GM19025 (cell line): ENCODE measurements around the gene UBE2G2.

ENCODE experiments used
- ATAC-seq: cut with Tn5 transposase; IDR thresholded peaks from one replicate; pipeline ENCODE4 v1.9.1; 2021; ENCODE audit warnings: mild to moderate bottlenecking, low read depth, moderate library complexity; ENCODE audit not compliant: unreplicated experiment

UBE2G2 gene

DNA sequence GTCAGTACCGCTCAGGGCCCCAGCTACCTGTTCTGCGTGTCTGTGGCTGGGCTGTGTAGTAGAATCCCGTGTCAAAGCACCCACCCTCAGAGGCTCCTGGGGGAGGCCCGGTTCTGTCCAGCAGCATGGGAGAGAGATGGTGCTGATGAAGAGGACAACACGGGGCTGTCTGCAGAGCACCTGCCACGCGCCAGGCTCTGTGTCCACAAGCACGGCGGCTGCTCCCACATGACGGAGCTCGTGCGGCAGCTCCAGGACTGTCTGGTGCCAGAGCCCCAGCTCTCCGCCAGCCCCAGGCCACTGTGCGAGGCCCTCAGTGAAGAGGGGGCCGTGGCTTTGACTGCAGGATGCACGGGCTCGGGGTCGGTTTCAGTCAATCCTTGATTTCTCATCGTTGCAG is 48.3 kb downstream of the UBE2G2 start:
- no peak for ATAC-seq

DNA sequence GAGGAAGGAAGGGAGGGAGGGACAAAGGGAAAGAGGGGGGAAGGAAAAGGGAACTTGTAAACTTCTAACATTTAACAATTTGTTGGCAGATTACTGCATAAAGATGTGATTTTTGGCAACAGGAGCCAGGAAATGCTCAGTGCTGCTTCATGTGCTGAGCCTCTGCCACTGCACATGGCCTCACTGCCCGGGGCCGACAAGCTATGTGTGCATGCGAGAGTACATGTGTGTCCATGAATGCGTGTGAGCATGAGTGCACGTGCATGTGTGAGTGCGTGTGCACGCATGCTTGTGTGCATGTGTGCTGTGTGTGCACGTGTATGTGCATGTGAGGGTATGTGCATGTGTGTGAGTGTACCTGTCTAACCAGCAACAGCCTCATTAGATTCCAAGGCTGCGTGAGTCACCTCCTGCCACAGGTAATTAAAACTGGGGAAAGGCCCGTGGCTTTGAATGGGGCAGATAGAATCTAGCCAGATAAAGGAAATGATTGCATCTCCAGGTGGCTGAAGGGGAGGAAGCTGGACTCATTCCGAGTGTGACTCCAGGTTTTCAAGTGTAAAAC is 48.9 kb downstream of the UBE2G2 start:
- ATAC-seq: no peak

DNA sequence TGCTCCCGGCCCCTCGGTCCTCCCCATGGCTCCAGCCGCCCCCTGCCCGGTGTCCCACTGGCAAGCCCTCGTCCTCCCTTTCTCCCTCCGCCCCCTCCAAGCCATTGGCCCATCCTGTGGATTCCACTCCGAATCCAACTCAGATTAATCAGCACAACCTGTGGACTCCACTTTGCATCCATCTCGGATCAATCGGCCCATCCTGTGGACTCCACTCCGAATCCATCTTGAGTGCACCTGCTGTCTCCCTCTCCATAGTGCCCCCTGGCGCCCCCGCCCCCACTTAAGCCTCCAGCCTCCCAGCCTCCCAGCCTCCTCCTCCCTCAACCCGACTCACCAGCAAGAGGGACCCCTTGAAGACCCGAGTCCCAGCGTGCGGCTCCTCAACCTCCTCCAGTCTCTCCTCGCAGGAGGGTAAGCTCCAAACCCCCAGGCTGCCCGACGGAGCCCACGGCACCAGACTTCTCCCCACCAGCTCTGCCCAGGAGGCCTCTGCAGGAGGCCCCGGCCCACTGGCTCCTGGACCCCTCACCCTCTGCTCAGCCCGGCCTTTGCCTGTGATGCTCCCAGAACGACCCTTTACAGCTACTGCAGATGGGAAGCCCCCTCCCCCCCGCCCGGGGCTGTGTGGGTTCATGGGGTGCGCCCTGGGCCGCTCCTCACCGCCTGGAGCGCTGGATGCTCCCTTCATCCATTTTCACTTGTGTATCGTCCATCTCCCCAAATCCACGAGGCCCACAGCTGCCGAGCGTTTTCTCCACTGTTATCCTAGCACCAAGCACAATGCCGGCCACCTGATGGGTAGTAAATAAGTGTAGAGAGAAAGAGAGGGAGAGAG is 49.6 kb downstream of the UBE2G2 start:
- no peak for ATAC-seq

DNA sequence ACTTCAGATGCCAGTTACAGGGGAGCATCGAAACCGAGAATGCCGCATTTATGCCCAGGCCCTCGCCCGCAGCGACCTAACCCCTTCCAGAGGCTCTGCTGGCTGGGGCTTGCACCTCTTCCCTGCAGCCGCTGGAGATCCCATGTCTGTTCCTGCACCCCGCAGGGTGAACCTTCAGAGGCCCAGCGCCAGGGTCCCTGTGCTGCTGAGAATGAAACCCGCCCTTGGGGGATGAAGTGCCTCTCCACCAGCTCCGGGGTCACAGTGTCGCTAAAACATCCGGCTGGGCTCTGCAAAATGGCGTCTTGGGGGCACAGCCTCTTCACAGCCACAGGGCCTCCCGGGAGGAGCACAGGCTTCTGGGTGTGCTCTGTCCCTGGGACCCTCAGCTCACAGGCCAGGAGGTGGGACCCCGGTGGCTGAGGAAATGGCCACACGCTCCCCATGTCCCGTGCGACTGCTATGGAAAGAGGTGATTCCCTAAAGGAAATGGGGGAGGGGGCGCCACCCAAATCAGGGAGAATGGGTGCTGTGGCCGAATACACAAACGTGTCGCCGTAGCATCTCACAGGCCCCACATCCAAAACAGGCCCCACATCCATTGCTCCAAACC is 50.3 kb downstream of the UBE2G2 start:
- no peak for ATAC-seq

DNA sequence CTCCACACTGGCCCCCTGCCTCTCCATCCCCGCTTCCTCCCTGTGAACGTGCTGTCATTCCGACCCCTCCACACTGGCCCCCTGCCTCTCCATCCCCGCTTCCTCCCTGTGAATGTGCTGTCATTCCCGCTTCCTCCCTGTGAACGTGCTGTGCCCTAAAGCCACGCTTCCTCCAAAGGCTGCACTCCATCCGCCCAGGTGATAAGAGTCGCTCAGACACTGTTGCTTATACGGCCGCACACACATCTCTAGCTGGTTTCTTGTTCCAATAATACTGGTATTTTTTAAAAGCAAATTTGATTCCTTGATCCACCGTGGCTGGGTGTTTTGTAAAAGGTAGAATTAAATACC is 51.0 kb downstream of the UBE2G2 start:
- no peak for ATAC-seq

DNA sequence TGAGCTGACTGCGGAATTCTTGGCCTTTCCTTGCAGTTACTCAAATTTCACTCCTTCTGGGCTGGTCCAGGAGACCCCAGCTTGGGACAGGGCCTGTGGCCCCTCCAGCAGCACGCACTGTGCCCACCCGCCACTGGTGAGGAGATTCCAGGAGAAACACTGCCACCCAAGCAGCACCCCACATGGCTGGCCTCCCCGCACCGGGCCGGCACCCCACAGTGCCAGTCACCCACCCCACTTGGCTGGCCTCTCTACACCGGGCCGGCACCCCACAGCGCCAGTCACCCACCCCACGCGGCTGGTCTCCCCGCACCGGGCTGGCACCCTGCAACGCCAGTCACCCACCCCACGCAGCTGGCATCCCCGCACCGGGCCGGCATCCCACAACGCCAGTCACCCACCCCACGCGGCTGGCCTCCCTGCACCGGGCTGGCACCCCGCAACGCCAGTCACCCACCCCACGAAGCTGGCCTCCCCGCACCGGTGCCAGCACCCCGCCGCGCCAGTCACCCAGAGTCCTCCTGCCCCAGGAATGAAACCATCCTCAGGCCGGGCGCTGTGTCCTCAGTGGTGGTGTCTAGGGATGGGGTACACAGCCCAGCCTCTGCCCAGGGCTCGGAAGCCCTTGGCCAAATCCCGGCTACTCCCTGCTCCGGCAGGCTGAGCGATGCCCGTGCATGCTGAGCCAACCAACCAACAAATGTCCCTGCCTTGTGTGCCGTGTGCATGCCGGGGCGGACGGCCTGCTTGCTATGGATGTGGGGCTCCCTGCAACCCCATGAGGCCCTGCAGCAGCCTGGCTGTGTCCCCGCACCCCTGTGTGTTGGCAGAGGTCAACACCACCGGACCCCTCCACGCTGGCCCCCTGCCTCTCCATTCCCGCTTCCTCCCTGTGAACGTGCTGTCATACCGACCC is 51.6 kb downstream of the UBE2G2 start:
- ATAC-seq: no peak

DNA sequence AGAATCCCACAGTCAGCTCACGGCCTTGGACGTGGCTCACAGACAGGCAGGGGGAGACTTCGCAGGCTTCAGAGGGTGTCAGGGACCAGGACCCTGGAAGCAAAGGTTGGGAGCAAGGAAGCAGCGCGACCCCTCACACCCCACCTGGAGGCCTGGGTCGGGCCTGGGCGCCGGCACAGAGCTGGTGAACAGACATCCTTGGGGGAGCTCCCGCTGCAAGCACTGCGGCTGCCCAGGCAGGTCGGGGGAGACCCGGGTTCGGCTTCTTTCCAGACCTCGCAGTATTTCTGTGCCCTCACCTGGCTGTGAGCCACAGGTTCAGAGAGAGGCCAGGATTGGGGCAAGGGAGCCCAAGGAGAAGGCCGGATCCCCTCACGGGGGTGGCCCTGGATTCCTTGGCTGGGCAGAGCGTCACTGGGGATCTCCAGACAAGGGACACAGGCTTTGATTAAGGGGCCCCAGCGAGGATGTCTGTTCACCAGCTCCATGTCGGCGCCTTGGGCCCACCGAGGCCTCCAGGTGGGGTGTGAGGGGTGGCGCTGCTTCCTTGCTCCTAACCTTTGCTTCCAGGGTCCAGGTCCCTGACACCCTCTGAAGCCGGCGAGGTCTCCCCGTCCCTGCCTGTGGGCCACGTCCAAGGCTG is 52.4 kb downstream of the UBE2G2 start:
- no peak for ATAC-seq

DNA sequence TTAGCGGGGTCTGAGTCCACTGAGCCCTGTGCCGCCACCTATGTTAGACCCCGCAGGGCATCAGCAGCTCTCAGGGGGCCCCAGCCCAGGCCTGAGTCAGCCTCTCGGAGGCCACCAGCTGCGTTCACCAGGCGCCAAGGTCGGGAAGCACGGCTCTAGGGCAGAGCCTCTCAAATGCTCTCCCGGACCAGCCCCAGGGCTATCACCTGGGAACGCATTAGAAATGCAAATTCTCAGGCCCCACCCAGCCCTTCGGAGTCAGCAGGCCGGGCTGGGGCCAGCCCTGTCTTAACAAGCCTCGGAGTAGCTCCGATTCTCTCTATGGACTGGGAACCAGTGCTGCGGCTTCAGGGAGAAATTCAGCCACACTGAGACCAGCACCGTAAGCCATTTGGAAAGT is 53.0 kb downstream of the UBE2G2 start:
- no peak for ATAC-seq

DNA sequence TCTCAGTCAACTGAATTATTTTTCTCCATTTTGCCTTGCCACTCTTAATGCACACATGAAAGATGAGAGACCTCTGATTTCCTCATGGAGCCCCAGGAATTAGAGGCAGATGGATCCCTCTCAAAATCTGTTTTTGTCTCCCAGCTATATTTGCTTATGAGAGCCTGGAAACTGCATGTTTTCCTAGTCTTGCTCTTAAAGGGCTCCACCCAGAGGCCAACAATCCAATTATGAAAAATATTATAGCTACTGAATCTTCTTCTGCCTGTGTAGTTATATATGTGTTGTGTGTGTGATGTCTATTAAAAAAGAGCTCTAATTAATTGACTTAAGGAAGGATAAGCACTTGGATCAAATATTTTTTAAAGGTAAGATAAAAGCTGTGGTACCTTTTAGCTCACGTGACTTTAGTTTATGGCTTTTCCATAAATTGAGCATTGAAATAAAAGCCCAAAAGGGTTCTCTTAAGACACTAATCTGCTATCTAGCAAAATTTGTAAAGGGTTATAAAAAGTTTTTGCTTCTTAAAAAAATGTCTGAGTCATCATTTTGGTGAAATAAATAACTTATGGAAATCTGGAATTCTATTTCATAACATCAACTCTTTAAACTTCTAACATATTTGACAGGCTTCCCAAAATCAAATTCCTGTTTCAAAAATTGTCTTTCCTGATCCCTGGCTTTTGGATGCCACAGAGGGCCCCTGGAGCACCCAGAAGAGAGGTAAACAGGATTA is 59.0 kb downstream of the UBE2G2 start:
- no peak for ATAC-seq

DNA sequence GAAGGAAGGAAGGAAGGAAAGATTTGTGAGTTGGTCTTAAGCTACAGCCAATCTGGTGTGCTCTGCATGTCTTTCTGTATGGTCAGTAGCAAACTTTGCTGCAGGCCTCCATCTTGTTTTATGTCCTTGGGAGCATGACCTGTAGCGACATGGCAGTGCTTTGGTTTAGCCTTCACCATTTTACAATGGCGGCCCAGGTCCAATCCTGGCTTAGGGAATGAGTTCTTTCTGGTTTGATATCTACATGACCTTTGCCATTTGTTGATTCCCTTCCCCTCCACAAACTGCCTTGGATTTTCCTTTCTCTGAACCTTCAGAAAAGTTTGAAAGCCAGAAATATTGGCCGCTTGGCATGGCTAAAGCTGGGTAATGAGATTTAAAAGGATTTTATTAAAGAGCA is 59.7 kb downstream of the UBE2G2 start:
- ATAC-seq: no peak

DNA sequence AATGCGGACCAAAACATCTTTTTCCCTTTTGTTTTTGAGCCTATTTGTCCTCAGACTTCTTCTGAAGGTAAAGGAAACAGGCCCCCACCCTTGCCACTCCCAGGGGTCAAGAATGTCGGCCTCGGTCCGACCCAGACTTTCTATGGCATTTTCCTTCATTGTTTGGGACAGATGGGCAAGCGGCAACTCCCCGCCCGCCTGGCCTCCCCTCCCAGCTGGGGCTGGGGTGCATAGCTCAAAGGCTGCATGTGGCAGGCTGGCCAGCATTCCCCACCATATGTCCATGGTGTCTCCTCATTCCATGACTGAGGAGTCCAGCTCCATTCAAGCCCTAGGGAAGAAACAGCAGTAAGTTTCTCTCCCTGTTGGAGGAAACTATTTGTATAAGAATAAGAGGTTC is 60.9 kb downstream of the UBE2G2 start:
- ATAC-seq: no peak

DNA sequence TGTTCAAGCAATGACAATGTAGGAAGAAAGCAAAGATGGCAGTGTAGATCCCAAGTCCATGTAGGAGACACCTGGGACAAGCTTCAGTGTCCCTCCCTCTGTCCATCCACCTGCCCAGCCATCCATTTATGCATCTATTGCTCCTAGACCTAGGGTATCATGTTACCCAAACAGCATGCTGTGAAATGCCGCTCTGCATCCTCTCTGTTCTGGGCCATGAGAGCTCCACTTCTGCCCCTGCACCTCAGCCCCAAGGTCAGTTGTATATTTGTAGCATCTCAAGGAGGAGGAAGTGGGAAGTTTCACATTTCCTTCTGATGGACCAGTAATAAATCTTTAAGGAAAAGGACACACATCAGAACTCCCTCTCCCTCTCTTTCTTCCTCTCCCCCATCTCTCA is 62.3 kb downstream of the UBE2G2 start:
- ATAC-seq: no peak

DNA sequence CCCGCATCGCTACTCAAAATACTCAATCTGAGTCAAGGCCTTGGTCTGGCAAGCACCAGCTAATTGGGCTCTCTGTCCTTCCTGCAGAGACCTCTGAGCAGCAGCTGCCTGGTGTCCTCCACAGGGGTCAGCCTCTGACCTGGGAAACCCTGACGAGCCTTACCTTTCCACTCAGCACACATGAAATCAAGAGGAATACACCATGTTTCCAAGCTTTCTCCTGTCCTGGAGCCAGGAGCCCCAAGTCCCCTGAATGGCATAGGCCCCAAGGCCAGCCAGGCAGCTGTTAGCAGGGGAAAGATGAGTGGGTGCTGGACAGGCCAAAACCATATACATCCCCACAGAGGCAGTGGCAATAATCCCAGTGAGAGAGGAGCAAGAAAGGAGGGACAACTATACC is 63.0 kb downstream of the UBE2G2 start:
- ATAC-seq: no peak

DNA sequence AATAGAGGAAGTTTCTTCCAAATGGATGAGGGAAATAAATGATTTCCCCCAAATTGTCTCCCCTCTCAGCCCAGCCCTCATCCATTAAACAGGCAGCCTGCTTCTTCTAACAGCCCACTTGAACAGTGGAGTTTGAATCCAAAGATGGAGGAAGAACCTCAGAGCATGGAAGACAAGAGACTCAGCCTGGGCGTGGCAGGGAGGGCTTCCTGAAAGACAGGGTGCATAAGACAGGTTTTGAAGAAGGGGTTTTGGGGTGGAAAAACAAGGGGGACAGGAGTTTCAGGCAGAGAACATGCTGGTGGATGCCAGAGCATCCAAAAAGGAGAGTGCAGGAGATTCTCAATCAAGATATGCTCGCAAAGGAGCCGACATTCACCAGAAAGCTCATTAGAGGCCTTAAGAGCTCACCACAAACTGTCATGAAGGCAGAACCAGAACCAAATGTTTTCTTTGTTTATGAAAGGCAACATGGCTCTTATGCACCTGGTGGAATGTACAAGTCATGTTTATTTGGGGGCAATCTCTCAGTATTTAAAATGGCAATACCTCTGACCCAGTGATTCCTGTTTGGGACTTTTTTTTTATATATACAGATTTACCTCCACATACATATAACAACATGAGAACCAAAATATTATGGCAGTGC is 63.8 kb downstream of the UBE2G2 start:
- no peak for ATAC-seq

DNA sequence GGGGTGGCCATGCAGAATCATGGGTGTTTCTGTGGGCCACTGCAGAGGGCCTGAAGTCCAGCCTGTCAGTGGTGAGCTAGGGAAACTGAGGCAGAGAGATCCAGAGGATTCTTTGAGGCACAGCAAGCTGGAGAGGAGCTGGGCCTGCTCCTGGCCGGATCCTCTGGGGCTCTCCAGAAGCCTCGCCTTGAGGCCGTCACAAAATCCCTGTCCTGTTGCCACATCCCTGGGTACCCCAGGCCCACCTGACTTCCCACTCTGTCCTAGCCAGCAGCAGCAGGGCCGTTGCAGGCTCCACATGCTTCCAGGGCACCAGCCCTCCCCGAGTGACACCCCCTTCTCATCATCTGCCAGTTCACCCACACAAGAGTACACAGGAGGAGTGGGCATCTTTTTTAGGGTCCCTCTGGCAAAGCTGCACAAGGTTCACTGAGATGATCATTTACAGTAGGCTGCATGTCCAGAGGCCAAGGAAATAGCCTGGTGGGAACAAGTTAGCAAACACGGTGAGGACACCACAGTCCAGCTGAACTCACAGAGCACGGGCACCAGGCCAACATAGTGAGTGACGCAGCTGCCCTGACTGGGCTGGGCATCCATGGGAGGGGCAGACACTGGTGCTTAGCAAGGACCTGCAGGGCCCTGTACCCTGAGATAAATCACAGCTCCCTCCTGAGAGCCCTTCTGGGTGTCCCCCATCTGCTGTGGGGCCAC is 65.2 kb downstream of the UBE2G2 start:
- ATAC-seq: no peak

DNA sequence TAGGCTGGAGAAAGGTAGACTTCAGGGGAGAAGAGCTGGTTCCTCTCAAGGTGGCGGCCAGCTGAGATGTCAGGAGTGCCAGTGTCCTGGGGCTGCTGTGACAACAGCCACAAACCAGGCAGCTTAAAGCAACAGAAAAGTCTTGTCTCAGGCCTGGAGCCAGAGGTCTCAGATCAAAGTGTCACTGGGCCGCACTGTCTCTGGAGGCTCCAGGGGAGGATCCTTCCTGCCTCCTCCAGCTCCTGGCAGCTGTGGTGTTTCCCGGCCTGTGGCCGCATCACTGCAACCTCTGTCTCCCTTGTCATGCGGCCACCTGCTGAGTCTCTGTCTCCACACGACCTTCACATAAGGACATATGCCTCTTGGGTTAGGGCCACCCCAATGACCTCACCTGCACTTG is 65.8 kb downstream of the UBE2G2 start:
- no peak for ATAC-seq

DNA sequence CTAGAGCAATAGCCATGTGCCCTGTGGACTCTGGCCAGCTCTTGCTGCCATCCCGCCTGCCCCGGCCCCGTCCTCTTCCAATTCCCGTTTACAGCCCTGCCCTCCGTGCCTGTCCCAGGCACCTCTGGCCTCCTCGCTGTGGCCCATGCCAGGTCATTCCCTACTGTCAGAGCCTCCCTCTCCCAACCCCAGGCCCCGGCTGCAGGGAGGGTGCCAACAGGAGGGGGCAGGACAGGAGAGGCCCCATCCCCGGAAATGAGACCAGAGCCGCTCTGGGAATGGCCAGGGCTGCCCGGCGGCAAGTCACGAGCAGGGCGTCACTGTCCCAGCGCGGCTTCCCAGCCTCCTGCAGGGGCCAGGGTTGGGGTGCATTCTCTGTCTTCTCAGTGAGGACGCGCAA is 66.8 kb downstream of the UBE2G2 start:
- ATAC-seq: no peak

DNA sequence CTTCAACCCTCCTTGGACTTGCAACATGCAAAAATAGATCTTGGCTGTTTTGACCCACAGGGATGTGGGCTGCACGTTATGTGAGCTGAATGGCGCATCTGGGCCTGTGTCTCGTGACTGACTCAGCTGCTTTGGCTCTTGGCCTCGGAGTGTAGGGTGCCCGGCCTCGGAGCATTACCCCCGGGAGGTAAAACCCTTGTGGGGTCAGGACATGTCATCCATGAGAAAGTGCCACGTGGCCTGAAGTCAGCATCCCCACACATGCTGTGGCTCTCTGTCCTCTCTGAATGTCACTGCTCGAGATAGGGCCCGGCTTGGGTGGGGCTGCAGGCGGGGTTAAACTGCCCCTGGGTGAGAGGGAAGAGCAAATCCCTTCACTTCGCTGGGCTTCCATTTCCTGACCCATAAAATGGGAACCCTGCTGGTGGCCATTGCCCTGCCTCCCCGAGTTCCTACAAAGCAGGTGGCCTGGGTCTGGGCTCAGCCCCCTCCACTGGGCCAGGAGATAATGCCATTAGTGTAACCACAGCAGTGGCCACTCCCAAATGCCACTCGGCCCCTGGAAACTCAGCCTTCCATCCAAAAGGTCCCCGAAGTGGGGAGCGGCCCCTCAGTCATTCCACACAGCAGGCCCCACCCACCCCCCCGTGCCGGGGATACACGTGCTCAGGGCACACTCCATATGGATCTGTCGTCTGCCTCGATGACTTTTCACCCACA is 67.4 kb downstream of the UBE2G2 start:
- ATAC-seq: no peak
